Spleen (tissue), 7 donors: ENCODE results near the gene RNASET2.

ENCODE experiments used
- POLR2A ChIP-seq, 3 donors: fragments of 450-650 bp; IDR thresholded peaks; one replicate each; pipeline ENCODE4 v1.5.1; 2017; ENCODE audit warnings: antibody characterized with exemption in 3 of 3, mild to moderate bottlenecking in 1 of 3
- POLR2AphosphoS5 ChIP-seq, 3 donors: sonication (generic); formaldehyde crosslinking; IDR thresholded peaks; one replicate each; pipeline ENCODE4 v1.5.1; 2017; ENCODE audit warnings: antibody characterized with exemption in 3 of 3
- TF ChIP-seq, protein P1 (sequence below), 11 experiments: fragments of 200-600 bp in 7 of 11; fragments of 450-650 bp in 4 of 11; sonication (generic) in 4 of 11; IDR thresholded peaks in 8 of 11; conservative IDR thresholded peaks in 3 of 11; 1 replicate in 7 of 11; 2 replicates in 4 of 11; pipeline versions ENCODE4 v1.4.0 to v1.8.0; 2016 to 2021; ENCODE audit warnings: antibody characterized with exemption in 11 of 11, inconsistent platforms in 4 of 11, mild to moderate bottlenecking in 1 of 11
- donor health status: DM: no; HTN: no; CAD: no; lungs with moderate emphysema.
- donor health status: DM: no; HTN: no; CAD: no.
- donor health status: DM: no; HTN: no; CAD: no.

DNA sequence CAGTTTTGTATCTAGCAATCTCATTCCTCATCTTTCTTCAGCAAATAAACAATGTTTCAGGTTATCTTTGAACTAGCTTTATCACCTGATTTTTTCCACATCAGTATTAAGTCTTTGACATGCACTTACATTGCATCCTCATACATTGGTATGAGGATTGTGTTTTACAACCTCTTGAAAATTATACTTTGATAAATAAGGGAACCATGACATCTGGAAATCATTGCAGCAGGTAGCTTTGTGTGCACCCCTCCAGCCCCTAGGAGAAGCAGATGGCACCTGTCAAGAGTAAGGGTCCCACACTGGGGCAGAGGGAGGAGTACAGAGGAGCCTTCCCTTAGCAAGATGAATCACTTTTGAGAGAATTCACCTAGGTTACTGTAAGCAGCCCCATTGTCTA, 13.7 kb upstream of the RNASET2 start:
- TF ChIP-seq, protein P1, sequence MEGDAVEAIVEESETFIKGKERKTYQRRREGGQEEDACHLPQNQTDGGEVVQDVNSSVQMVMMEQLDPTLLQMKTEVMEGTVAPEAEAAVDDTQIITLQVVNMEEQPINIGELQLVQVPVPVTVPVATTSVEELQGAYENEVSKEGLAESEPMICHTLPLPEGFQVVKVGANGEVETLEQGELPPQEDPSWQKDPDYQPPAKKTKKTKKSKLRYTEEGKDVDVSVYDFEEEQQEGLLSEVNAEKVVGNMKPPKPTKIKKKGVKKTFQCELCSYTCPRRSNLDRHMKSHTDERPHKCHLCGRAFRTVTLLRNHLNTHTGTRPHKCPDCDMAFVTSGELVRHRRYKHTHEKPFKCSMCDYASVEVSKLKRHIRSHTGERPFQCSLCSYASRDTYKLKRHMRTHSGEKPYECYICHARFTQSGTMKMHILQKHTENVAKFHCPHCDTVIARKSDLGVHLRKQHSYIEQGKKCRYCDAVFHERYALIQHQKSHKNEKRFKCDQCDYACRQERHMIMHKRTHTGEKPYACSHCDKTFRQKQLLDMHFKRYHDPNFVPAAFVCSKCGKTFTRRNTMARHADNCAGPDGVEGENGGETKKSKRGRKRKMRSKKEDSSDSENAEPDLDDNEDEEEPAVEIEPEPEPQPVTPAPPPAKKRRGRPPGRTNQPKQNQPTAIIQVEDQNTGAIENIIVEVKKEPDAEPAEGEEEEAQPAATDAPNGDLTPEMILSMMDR (IDR thresholded peaks at IDR 0.05 in 8 of 11, conservative IDR thresholded peaks at IDR 0.05 in 3 of 11), result no peak
- TF ChIP-seq POLR2A (IDR thresholded peaks at IDR 0.05) (no peak), POLR2AphosphoS5 (IDR thresholded peaks at IDR 0.05) (no peak)
